SK-MEL-5 (cell line): ENCODE measurements around the gene CHD9NB. TPM values are rescaled to one million over a fixed set of nuclear protein-coding genes. Genes with fewer than 3 reads are reported as not detected.
"Not testable (repeated sequence)": the region's sequence is repeated elsewhere in the genome, so short reads cannot be mapped to it uniquely, and the experiment has no call there.

Experiments used
- DNase-seq: peaks from one replicate; pipeline ENCODE4 v3.0.0-alpha.2; 2016; ENCODE audit warnings: low read depth, low spot score
- in situ Hi-C: cut with HindIII; loops from 2 replicates; pipeline ENCODE4 v1.10.0; 2016; ENCODE audit warnings: low sequenced_read_pairs, high pct_unique_total_duplicates, low pct_unique_long_range_greater_than_20kb
- total RNA-seq: library from RNA; depleted of rRNA; stranded (reverse); fragments of >200 nt; shearing (Covaris generic); gene quantifications from 2 replicates; pipeline ENCODE4 v1.2.3, GENCODE V29; 2014

Gene CHD9NB
- total RNA-seq, 1 experiment from 2014 or later, result 1.2 TPM

- no peak for DNase-seq
- in situ Hi-C loops, result no loop called here
Measured at GRCh38 chr16:53067675-53068074, 15.0 kb upstream of the CHD9NB start.

- in situ Hi-C loops, result no loop called here
- DNase-seq, result peak; percentile 60
Measured at GRCh38 chr16:53065461-53066061, 12.9 kb upstream of the CHD9NB start.

- in situ Hi-C loops, result no loop called here
- DNase-seq, result no peak
Measured at GRCh38 chr16:53064081-53064578, 11.4 kb upstream of the CHD9NB start.

- in situ Hi-C loops, result no loop called here
- DNase-seq, result no peak
Measured at GRCh38 chr16:53061701-53062159, 9.0 kb upstream of the CHD9NB start.

GRCh38 chr16:53061256-53061655, 8.6 kb upstream of the CHD9NB start:
- in situ Hi-C loops, result no loop called here
- no peak for DNase-seq

GRCh38 chr16:53059672-53060071, 7.0 kb upstream of the CHD9NB start:
- in situ Hi-C loops, result no loop called here
- no peak for DNase-seq

- in situ Hi-C loops, result no loop called here
Measured at GRCh38 chr16:53058882-53059281, 6.2 kb upstream of the CHD9NB start.

GRCh38 chr16:53058441-53058840, 5.7 kb upstream of the CHD9NB start:
- in situ Hi-C loops, result no loop called here
- no peak for DNase-seq

More at GRCh38 chr16:53058882-53059281, 6.2 kb upstream of the CHD9NB start:
- DNase-seq, result no peak

GRCh38 chr16:53057658-53058057, 5.0 kb upstream of the CHD9NB start:
- in situ Hi-C loops, result no loop called here
- no peak for DNase-seq

GRCh38 chr16:53056392-53056881, 3.7 kb upstream of the CHD9NB start:
- peak; percentile 73 for DNase-seq

GRCh38 chr16:53055541-53056391, 3.1 kb upstream of the CHD9NB start:
- peak; percentile 61 for DNase-seq
- in situ Hi-C loops, result no loop called here

More at GRCh38 chr16:53056392-53056881, 3.7 kb upstream of the CHD9NB start:
- in situ Hi-C loops, result no loop called here

- in situ Hi-C loops, result no loop called here
- DNase-seq, result peak; percentile 75
Measured at GRCh38 chr16:53054670-53055485, 2.2 kb upstream of the CHD9NB start, which contains the start of gene CHD9. CHD9 (plus strand) TSS chr16:53054991; CDS start chr16:53156090, 101,099 bp downstream.

GRCh38 chr16:53053967-53054669, 1.4 kb upstream of the CHD9NB start:
- DNase-seq, result peak; percentile 40
- in situ Hi-C loops, result no loop called here

- in situ Hi-C loops, DNase-seq: not testable (repeated sequence)
Measured at GRCh38 chr16:53051255-53051654, 1.4 kb downstream of the CHD9NB start.

- DNase-seq, result no peak
- in situ Hi-C loops, result no loop called here
Measured at GRCh38 chr16:53048139-53048915, 4.4 kb downstream of the CHD9NB start.

GRCh38 chr16:53047515-53047914, 5.2 kb downstream of the CHD9NB start:
- in situ Hi-C loops, DNase-seq: not testable (repeated sequence)
